ENCODE measurements around the gene MYLK2. TPM values are rescaled to one million over a fixed set of nuclear protein-coding genes. Genes with fewer than 3 reads are reported as not detected.

The MYLK2 gene
- total RNA-seq, 2 donors from 2014 or later, result 0.31 to 0.34 TPM

DNA sequence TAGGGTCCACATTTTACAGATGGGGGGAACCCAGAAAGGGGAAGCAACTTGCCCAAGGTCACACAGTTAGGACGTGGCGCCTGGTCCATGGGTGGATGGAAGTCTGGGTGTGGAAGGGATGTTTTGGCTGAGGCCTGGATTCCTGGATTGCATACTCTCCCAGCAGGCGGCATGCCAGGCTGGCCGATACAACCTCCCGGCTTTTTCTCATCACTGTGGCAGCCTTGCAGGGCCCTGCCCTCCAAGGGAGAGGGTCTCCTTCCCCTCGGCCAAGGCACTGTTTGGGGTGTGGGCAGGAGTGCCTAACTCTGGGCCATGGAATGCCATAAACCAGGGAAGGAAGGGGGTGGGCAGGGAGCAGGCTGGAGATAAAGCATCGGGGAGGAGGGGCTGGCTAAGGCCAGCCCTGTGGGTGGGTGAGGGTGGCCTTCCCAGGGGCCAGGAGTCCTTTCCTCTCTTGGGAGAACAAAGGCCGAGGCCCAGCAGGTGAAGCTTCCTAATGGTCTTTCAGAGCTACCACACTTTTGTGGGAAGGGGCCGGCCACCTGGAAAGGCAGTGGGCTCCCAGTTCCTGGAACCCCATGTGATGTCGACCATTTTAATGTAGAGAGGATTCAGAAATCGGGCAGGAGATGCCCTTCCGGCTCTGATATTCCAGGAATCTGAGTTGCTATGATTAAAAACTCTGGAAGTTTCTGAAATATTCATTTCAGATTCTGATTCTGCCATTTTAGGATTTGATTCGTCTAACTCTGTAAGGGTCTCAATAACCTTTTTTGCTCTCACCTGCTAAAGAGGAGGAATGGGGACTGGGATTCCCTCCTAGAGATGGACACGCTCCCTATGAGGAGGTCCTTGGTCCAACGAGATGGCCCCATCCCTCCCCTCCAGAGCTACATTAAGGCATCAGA lies 22.0 kb downstream of the MYLK2 start:
- DNase-seq (ENCODE audit: low spot score in 2 of 2) (no peak), ATAC-seq (no peak)
- Mint-ChIP-seq H3K36me3 (no peaks in the 10 kb centered on the region), H3K9me3 (no peaks in the 10 kb centered on the region), H3K27ac (no peak overlapping the region)

GRCh38 chr20:31841928-31842327 lies 22.8 kb downstream of the MYLK2 start:
- no peak for ATAC-seq
- no peaks in the 10 kb centered on the region for H3K9me3 Mint-ChIP-seq
- H3K36me3 Mint-ChIP-seq, result no peaks in the 10 kb centered on the region
- no peak overlapping the region for H3K27ac Mint-ChIP-seq
- no peak for DNase-seq (ENCODE audit: low spot score in 2 of 2)

GRCh38 chr20:31842471-31843157 lies 23.5 kb downstream of the MYLK2 start:
- no peak for DNase-seq (ENCODE audit: low spot score in 2 of 2)
- no peak for ATAC-seq

DNA sequence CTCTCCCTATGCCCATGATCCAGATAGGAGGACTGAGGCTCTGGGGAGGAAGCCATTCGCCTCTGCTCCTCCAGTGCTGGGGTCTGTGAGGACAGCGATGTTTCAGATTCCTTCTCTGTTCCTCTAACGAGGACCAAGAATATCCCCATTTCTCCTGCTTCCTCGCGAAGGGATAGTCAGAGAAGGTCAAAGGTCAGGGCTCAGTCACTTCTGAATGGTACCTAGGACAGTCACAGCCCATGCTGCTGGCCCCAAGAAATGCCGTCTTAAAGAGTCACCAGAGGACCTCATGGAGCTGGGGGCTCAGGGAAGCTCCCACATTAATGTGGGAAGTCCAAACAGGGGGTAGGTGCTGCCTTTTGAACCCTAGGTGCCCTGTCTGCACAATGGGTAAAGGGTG lies 24.1 kb downstream of the MYLK2 start:
- Mint-ChIP-seq H3K27ac (no peak overlapping the region), H3K9me3 (no peaks in the 10 kb centered on the region), H3K36me3 (no peaks in the 10 kb centered on the region)
- no peak for DNase-seq (ENCODE audit: low spot score in 2 of 2)
- no peak for ATAC-seq

More at GRCh38 chr20:31842471-31843157, 23.5 kb downstream of the MYLK2 start:
- Mint-ChIP-seq H3K36me3 (no peaks in the 10 kb centered on the region), H3K27ac (no peak overlapping the region), H3K9me3 (no peaks in the 10 kb centered on the region)

GRCh38 chr20:31843881-31844280 lies 24.7 kb downstream of the MYLK2 start:
- Mint-ChIP-seq H3K27ac (peak overlapping the region in 1 of 2 donors; percentile 88), H3K9me3 (no peaks in the 10 kb centered on the region), H3K36me3 (no peaks in the 10 kb centered on the region)
- ATAC-seq (no peak), DNase-seq (ENCODE audit: low spot score in 2 of 2) (no peak)

DNA sequence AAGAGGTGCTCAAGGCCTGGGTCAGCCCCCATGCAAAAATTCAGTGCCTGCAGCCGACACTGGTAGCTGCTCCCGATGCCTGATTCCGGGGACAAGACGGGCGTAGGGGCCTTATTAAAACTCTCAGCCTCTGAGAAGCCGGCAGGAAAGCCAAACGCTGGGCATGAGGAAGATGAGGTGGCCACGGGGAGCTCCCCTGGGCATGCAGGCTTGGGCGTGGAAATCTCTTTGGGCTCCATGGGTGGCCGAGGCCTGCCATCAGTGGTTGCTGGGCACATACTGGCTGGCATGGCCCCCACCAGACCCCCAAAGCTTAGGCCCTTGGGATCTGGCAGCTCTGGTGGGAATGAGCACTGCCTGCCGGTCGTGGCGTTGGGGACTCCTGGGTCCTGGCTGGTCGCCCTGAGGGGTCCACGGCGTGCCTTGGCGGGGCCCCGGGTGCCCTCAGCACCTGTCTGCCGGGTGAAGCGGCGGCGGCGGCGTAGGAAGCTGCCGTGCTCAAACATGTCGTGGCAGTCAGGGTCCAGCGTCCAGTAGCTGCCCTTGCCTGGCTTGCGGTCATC lies 25.7 kb downstream of the MYLK2 start:
- DNase-seq (ENCODE audit: low spot score in 2 of 2) (no peak), ATAC-seq (no peak)
- H3K9me3 Mint-ChIP-seq, result no peaks in the 10 kb centered on the region
- no peak overlapping the region for H3K27ac Mint-ChIP-seq
- H3K36me3 Mint-ChIP-seq, result no peaks in the 10 kb centered on the region

GRCh38 chr20:31845300-31845863 lies 26.2 kb downstream of the MYLK2 start, which contains the start of gene FOXS1:
Gene FOXS1 (minus strand): TSS chr20:31845604. CDS start chr20:31845542, 62 bp downstream.
- Mint-ChIP-seq H3K27ac (no peak within 1 kb of the TSS), H3K9me3 (no peaks in the 10 kb centered on the region), H3K36me3 (no peaks in the 10 kb centered on the region)
- DNase-seq (ENCODE audit: low spot score in 2 of 2) (no peak), ATAC-seq (no peak)

DNA sequence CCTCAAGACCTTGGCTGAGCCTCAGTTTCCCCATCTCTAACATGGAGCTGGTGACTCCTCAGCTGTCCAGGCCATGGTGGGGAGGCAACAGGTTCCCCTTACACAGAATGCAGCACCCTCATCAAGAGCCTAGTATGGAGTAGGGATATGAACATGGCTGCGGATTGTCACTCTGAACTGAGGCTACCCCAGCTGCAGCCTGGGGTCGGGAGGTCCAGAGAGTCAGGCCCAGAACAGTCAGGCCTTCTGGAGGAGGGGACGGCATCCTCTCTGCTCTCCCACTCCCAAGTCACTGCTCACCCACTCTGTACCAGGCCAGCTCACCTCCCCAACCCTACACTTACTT lies 27.6 kb downstream of the MYLK2 start:
- no peak overlapping the region for H3K27ac Mint-ChIP-seq
- no peaks in the 10 kb centered on the region for H3K36me3 Mint-ChIP-seq
- DNase-seq (ENCODE audit: low spot score in 2 of 2) (no peak), ATAC-seq (peak in 1 of 2 donors; percentile 4)
- no peaks in the 10 kb centered on the region for H3K9me3 Mint-ChIP-seq

DNA sequence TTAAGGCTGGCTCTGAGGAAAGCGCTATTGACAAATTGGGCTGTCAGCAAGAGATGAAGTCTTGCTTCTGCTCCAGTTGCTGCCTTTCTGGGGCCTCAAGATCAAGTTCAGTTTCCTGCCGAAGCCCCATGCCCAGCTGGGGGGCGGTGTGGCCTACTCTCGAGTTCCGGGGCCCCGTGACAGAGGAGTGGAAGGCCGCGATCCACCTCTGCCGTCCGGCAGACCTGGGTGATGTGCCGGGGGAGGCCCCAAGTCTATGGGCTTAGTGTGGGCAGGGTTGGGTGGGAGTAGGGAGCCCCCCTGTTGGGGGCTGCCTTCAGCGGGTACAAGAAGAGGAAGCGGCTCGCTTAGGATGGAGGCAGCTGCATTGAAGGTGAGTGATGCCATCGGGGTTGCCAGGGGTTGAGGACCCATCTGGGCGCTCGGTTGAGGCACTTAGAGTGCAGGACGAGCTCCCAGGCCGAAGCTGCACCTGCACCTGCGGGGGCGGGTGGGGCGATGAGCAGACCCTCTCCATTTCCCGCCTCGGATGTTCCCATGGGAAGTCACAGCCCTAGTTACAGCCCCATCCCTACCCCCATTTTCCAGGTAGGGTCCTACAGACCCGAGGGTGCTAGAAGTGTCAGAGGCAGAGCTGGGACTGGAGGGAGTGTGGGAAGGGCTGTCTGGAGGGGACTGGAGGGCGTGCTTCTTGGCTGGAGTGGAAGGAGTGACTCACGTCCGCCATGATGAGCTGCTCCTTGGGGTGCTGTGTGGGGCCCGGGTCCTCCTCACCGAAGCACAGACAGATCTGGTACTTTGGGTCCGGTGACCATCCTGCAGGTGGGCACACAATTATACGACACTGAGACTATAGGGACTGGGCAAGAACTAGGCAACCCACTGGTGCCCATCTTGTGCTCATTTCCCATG lies 29.2 kb downstream of the MYLK2 start:
- ATAC-seq, result no peak
- no peaks in the 10 kb centered on the region for H3K9me3 Mint-ChIP-seq
- no peak for DNase-seq (ENCODE audit: low spot score in 2 of 2)
- H3K27ac Mint-ChIP-seq, result no peak overlapping the region
- no peaks in the 10 kb centered on the region for H3K36me3 Mint-ChIP-seq

DNA sequence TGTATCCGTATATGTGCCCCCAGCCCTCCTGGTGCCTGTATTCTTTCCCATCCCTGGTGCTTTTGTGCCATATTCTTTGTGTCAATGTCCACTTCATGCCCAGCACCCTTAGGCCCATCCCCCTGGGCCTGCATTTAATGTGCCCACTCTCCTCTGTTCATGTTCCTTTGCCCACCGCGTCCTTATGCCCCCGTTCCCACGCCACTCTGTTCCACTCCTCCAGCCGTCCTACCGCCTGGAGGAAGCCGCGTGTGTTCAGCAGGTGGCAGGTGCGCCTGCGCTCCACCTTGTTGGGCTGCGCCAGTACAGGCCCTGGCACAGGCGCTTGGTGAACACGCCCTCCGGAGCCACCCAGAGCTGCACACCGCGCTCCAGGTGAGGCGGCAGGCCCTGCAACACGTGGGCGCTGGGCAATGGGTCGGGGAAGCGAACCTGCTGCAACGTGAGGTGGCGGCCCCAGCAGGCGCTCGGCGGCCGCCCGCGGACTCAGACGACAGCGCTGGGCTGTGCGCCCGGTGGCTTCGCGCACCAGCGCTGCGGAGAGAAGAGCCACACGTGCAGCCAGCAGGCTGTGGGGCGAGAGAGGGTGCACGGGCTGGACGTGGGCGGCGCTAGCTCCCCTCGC lies 30.3 kb downstream of the MYLK2 start:
- no peak for ATAC-seq
- H3K36me3 Mint-ChIP-seq, result no peaks in the 10 kb centered on the region
- no peaks in the 10 kb centered on the region for H3K9me3 Mint-ChIP-seq
- no peak for DNase-seq (ENCODE audit: low spot score in 2 of 2)
- H3K27ac Mint-ChIP-seq, result no peak overlapping the region

DNA sequence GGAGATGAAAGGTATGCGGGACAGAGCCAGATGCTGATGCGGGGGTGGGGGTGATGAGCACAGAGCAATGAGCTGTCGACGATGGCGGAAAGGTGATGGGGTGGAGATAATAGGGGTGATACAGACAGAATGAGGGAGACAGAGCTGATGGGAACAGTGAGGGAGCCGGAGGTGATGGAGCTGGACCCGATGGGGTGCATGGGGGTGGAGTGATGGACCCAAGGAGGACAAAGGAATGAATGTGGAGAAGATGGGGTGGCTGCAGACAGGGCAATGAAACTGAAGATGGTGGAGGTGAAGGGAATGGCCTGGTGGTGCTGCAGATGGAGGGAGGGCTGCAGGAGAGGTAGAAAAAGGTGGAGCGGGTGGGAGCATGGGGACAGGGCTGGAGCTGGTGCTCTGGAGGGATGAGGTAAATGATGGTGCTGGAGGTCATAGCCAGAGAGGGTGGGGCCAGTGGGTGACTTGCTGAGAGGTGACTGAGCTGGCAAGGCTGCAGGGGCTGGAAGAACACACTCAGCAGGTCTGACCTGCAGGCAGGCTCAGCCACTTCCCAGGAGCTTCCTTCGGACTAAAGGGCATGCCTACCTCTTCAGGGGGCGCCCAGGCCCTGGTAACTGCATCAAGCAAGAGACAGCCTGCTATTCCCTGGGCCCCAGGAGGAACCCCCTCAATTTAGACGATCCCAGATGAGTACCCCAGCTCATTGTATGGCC lies 32.2 kb downstream of the MYLK2 start:
- no peaks in the 10 kb centered on the region for H3K9me3 Mint-ChIP-seq
- no peaks in the 10 kb centered on the region for H3K36me3 Mint-ChIP-seq
- ATAC-seq (no peak), DNase-seq (ENCODE audit: low spot score in 2 of 2) (no peak)
- no peak overlapping the region for H3K27ac Mint-ChIP-seq

GRCh38 chr20:31853481-31853880 lies 34.3 kb downstream of the MYLK2 start:
- H3K27ac Mint-ChIP-seq, result no peak overlapping the region
- no peak for DNase-seq (ENCODE audit: low spot score in 2 of 2)
- no peaks in the 10 kb centered on the region for H3K9me3 Mint-ChIP-seq
- H3K36me3 Mint-ChIP-seq, result no peaks in the 10 kb centered on the region
- no peak for ATAC-seq

DNA sequence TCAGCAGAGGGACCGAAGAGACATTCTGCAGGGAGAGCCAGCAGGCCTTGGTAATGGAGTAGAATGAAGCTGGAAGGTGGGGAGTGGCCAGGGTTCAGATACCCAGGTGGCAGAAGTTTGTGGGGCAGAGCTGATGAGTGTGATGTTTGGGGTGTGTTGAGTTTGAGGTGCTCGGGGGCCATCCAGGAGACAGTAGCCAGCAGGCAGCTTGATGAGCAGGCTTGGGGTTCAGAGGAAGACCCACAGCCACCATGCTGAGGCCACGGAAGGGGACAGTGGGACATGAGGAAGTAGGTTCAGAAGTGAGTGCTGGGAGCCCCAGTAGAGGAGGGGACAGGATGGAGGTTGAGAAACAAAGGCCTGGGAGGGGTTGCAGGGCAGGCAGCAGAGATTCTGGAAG lies 37.4 kb downstream of the MYLK2 start:
- Mint-ChIP-seq H3K27ac (no peak overlapping the region), H3K9me3 (no peaks in the 10 kb centered on the region)
- no peak for DNase-seq (ENCODE audit: low spot score in 2 of 2)

GRCh38 chr20:31857861-31858759 lies 39.0 kb downstream of the MYLK2 start:
- DNase-seq (ENCODE audit: low spot score in 2 of 2) (no peak), ATAC-seq (peak in 1 of 2 donors; percentile 34)
- no peaks in the 10 kb centered on the region for H3K36me3 Mint-ChIP-seq
- H3K27ac Mint-ChIP-seq, result no peak overlapping the region
- H3K9me3 Mint-ChIP-seq, result no peaks in the 10 kb centered on the region

More for the DNA sequence above, 37.4 kb downstream of the MYLK2 start:
- ATAC-seq, result no peak
- no peaks in the 10 kb centered on the region for H3K36me3 Mint-ChIP-seq

- no peaks in the 10 kb centered on the region for H3K9me3 Mint-ChIP-seq
- DNase-seq (ENCODE audit: low spot score in 2 of 2) (no peak), ATAC-seq (no peak)
- H3K27ac Mint-ChIP-seq, result no peak overlapping the region
- H3K36me3 Mint-ChIP-seq, result no peaks in the 10 kb centered on the region
Observed at GRCh38 chr20:31858760-31859083, 39.6 kb downstream of the MYLK2 start.
